Left renal cortex interstitium (tissue), 4 donors: Measurements from ENCODE around the gene C1QTNF9. TPM values are rescaled to one million over a fixed set of nuclear protein-coding genes. Genes with fewer than 3 reads are reported as not detected.
"Not testable (repeated sequence)": the region's sequence is repeated elsewhere in the genome, so short reads cannot be mapped to it uniquely, and the experiment has no call there.

Experiments
- DNase-seq, 4 donors: peaks; one replicate each; pipeline ENCODE4 v3.0.0-alpha.2; 2013; ENCODE audit warnings: low read depth in 4 of 4, low spot score in 2 of 4, missing footprints in 1 of 4
- polyA plus RNA-seq, 4 donors: library from polyadenylated mRNA; unstranded; fragments of 120-200 nt; gene quantifications; one replicate each; pipeline ENCODE4 v1.2.1, GENCODE V29; 2013; ENCODE audit not compliant: insufficient read length in 4 of 4

Gene C1QTNF9
- polyA plus RNA-seq, result under 1 TPM; 0.32 to 0.44 (median 0.41) TPM

GRCh38 chr13:24309300-24309699 lies at the start of gene C1QTNF9:
Gene C1QTNF9, plus strand, starts transcription at chr13:24309580. Its CDS starts 6,424 bp downstream, at chr13:24316004.
- not testable (repeated sequence) for DNase-seq

- DNase-seq, result no peak
These were observed 47.8 kb upstream of the C1QTNF9 start for GRCh38 chr13:24261566-24261965.

- no peak for DNase-seq
These were observed 45.7 kb upstream of the C1QTNF9 start for GRCh38 chr13:24263632-24264031.

- DNase-seq, result no peak
These were observed 44.4 kb upstream of the C1QTNF9 start for GRCh38 chr13:24264976-24265375.

GRCh38 chr13:24265453-24265852 lies 43.9 kb upstream of the C1QTNF9 start:
- no peak for DNase-seq

GRCh38 chr13:24267274-24267673 lies 42.1 kb upstream of the C1QTNF9 start:
- no peak for DNase-seq

GRCh38 chr13:24267801-24268200 lies 41.6 kb upstream of the C1QTNF9 start:
- DNase-seq, result no peak

- DNase-seq, result no peak
These were observed 39.6 kb upstream of the C1QTNF9 start for GRCh38 chr13:24269821-24270220.

- peak in 2 of 4 donors; percentile 35 to 56 for DNase-seq
These were observed 38.7 kb upstream of the C1QTNF9 start for GRCh38 chr13:24270639-24271141.

GRCh38 chr13:24271231-24271600 lies 38.2 kb upstream of the C1QTNF9 start:
- DNase-seq, result no peak

- no peak for DNase-seq
These were observed 37.6 kb upstream of the C1QTNF9 start for GRCh38 chr13:24271601-24272451.

GRCh38 chr13:24272452-24273161 lies 36.8 kb upstream of the C1QTNF9 start:
- DNase-seq, result no peak

- DNase-seq, result no peak
These were observed 35.5 kb upstream of the C1QTNF9 start for GRCh38 chr13:24273926-24274325.

GRCh38 chr13:24274452-24275021 lies 34.8 kb upstream of the C1QTNF9 start:
- peak in 1 of 4 donors; percentile 29 for DNase-seq

GRCh38 chr13:24275041-24275440 lies 34.3 kb upstream of the C1QTNF9 start:
- no peak for DNase-seq

GRCh38 chr13:24276306-24276705 lies 33.1 kb upstream of the C1QTNF9 start:
- DNase-seq, result no peak

GRCh38 chr13:24276861-24277260 lies 32.5 kb upstream of the C1QTNF9 start:
- DNase-seq, result no peak

- peak in 1 of 4 donors; percentile 38 for DNase-seq
These were observed 31.6 kb upstream of the C1QTNF9 start for GRCh38 chr13:24277761-24278160.

- DNase-seq, result no peak
These were observed 29.9 kb upstream of the C1QTNF9 start for GRCh38 chr13:24279327-24280110.

- DNase-seq, result no peak
These were observed 28.7 kb upstream of the C1QTNF9 start for GRCh38 chr13:24280720-24281119.
